ENCODE results near the gene FYN.
"Not testable (repeated sequence)": the region's sequence is repeated elsewhere in the genome, so short reads cannot be mapped to it uniquely, and the experiment has no call there.

Gene FYN

DNA sequence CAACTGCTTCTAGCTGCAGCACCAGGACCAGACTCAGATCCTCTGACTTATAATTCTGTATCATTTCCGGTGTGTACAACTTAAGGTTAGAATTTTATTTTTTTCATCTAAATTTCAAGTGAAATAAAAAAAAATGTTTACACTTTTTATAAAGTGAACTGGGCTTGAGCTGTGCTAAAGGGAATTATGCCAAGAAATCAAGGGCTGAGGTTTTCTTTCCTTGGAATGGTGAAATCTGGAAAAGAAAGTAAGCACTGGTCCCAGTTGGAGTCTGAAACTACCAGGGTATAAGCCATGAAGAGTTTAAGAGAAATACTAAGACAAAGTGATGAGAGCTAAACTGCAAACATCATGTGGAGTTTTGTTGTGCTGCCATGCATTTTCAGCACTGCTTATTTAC is 21.7 kb upstream of the FYN start:
- TF ChIP-seq, protein P1, sequence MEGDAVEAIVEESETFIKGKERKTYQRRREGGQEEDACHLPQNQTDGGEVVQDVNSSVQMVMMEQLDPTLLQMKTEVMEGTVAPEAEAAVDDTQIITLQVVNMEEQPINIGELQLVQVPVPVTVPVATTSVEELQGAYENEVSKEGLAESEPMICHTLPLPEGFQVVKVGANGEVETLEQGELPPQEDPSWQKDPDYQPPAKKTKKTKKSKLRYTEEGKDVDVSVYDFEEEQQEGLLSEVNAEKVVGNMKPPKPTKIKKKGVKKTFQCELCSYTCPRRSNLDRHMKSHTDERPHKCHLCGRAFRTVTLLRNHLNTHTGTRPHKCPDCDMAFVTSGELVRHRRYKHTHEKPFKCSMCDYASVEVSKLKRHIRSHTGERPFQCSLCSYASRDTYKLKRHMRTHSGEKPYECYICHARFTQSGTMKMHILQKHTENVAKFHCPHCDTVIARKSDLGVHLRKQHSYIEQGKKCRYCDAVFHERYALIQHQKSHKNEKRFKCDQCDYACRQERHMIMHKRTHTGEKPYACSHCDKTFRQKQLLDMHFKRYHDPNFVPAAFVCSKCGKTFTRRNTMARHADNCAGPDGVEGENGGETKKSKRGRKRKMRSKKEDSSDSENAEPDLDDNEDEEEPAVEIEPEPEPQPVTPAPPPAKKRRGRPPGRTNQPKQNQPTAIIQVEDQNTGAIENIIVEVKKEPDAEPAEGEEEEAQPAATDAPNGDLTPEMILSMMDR (IDR thresholded peaks at IDR 0.05; ENCODE audit: low read depth, low read length, missing control alignments) = no peak
- no peak for DNase-seq (ENCODE audit: low read depth)

DNA sequence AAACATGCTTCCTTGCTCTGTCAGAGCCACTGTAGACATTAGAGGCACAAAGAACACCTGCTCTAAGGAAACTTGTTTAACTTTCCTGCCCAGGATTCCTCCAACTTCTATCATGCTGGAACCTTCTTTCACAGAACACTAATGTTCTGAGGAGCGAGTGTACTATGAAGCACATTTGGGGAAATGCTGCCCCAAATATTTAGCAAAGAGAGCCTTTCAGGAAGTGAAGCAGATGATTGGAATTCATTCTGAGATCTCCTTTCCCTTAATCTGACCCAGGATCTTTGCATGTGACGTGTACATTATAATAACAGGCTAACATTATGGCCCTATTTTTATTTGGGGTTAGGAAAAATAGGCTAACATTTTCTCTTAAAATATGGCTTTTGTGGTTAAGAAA is 21.0 kb upstream of the FYN start:
- DNase-seq (ENCODE audit: low read depth) = no peak

More for the DNA sequence above, 21.7 kb upstream of the FYN start:
- H3K4me3 ChIP-seq (ENCODE audit: low read depth, low read length) = no peak overlapping the region

DNA sequence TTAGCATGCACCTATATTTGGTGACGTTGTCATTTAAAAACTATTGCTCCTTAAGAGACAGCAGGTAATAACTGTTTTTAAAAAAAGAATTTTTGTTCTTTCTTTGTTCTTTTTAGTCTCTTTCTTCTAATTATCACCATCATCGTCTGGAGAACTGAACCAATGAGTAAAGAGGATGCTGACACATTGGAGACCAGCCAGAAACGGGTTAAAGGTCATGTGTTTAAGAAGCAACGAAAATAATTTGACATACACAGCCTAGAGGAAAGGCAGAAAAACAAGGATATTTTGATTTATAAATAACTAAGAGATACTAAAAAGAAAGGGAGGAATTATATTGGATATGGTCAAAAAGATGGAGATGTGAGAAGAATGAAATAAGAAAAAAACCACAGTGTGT is 19.2 kb upstream of the FYN start:
- TF ChIP-seq, protein P1 (IDR thresholded peaks at IDR 0.05; ENCODE audit: low read depth, low read length, missing control alignments) = no peak
- no peak overlapping the region for H3K4me3 ChIP-seq (ENCODE audit: low read depth, low read length)
- no peak for DNase-seq (ENCODE audit: low read depth)

More for the DNA sequence above, 21.0 kb upstream of the FYN start:
- no peak overlapping the region for H3K4me3 ChIP-seq (ENCODE audit: low read depth, low read length)
- TF ChIP-seq, protein P1 (IDR thresholded peaks at IDR 0.05; ENCODE audit: low read depth, low read length, missing control alignments) = no peak

DNA sequence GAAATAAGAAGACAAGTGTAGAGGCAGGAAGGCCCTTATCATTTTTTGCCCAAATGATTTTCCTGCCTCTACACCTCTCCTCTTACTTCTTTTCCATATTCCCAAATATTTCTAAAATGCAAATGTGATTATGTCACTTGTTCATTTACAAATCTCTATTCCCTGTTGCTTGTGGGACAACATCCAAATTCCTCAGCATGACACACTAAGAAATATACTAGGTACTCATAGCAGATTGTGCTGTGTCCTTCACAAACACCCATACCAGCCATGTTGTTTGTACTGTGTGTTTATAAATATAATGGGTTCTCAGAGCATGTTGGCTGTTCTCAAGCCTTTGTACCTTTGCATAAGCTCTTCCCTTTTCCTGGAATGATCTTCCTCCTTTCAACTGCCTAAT is 17.7 kb upstream of the FYN start:
- no peak for DNase-seq (ENCODE audit: low read depth)
- no peak overlapping the region for H3K4me3 ChIP-seq (ENCODE audit: low read depth, low read length)
- TF ChIP-seq, protein P1 (IDR thresholded peaks at IDR 0.05; ENCODE audit: low read depth, low read length, missing control alignments) = no peak

DNA sequence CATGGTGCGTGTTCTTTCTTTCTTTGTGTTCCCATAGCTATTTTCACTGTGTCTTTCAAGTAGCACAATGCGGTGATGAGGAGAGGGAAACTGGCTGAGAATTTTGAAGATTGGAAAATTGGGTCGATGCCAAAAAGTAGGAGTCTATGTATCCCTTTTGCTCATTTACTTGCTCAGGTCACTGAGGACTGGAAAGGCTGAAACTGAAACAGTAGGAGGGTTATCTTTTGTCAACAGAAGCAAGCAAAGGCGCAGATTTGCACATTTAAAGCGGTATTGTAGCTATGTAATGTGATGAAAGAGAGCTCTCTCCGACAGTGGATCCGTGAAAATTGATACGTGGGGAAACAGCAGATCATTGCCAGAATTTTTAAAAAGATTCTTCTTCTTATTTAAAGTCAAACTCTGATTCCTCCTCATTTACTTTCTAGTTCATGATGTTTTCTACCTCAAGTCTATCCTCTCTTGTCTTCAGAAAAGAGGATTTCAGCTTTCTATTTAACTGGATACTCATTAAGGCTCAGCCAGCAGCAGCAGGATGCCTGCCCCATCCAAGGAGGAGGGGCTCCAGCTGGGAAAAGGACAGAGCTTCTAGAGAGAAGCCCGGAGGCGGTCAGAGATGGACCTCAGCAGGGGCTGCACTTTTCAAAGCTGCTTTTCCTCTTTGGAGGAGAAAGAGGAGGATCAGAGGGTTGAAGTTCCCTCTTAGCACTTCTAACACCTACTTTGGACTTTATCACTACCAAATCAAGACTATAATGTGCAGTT is 15.9 kb upstream of the FYN start:
- no peak for DNase-seq (ENCODE audit: low read depth)
- TF ChIP-seq, protein P1 (IDR thresholded peaks at IDR 0.05; ENCODE audit: low read depth, low read length, missing control alignments) = no peak
- no peak overlapping the region for H3K4me3 ChIP-seq (ENCODE audit: low read depth, low read length)

DNA sequence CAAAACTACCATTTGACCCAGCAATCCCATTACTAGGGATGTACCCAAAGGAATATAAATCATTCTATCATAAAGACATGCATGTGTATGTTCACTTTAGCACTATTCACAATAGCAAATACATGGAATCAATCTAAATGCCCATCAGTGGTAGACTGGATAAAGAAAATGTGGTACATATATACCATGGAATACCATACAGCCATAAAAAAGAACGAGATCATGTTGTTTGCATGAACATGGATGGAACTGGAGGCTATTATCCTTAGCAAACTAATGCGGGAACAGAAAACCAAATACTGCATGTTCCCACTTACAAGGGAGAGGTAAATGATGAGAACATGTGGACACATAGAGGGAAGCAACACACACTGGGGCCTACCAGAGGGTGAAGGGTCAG is 13.5 kb upstream of the FYN start:
- H3K4me3 ChIP-seq (ENCODE audit: low read depth, low read length) = not testable (repeated sequence)

DNA sequence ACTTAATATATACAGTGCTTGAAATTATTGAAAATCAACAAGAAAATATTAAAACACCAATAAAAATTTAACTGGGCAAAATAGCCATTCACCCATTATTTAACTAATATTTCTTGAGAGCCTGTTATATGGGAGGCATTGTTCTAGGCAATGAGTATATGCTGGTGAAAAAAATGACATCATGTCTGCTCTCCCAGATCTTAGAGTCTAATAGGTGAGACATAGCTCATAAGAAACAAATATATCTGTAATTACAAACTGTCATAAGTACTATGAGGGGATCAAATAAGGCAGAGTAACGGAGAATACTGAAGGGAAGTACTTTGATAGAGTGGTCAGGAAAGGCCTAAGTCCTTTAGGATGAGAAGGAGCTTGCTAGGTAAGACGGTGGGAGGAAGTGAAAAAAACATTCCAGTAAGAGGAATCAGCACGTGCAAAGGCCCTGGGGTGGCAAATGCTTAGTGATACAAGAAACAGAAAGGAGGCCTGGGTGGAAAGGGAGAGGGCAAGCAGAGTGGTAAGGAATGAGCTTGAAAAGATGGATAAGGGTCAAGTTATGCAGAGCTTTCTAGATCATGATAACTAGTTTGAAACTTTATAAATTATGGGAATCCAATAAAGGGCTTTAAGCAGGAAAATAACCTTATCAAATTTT is 12.2 kb upstream of the FYN start:
- no peak for DNase-seq (ENCODE audit: low read depth)
- TF ChIP-seq, protein P1 (IDR thresholded peaks at IDR 0.05; ENCODE audit: low read depth, low read length, missing control alignments) = no peak

More for the DNA sequence above, 13.5 kb upstream of the FYN start:
- not testable (repeated sequence) for DNase-seq (ENCODE audit: low read depth)

More for the DNA sequence above, 12.2 kb upstream of the FYN start:
- no peak overlapping the region for H3K4me3 ChIP-seq (ENCODE audit: low read depth, low read length)

Measured in GM12864 (cell line).